Left lung (tissue), 14 donors: ENCODE data around the gene SLC38A11. TPM values are rescaled to one million over a fixed set of nuclear protein-coding genes. Genes with fewer than 3 reads are reported as not detected.
A peak's percentile ranks its signal among the peaks of the same experiment; 100 is the strongest.
"Not testable (repeated sequence)": the region's sequence is repeated elsewhere in the genome, so short reads cannot be mapped to it uniquely, and the experiment has no call there.

Experiments
- ATAC-seq: fragments of 200-7000 bp; cut with Tn5 transposase; one replicate; pipeline ENCODE4 v1.9.1; 2020; ENCODE audit warnings: moderate library complexity
- DNase-seq, 4 donors: peaks; one replicate each; pipeline ENCODE4 v3.0.0-alpha.2; 2013 to 2020
- H3K27ac ChIP-seq, 2 donors: fragments of 200-600 bp; sonication (generic) in 1 of 2; one replicate each; pipeline versions ENCODE4 v1.5.0 to v1.8.0; 2020 to 2021
- H3K27me3 ChIP-seq, 2 donors: fragments of 200-600 bp; sonication (generic) in 1 of 2; one replicate each; pipeline versions ENCODE4 v1.5.0 to v1.8.0; 2020 to 2021
- H3K36me3 ChIP-seq, 2 donors: fragments of 200-600 bp; sonication (generic) in 1 of 2; one replicate each; pipeline versions ENCODE4 v1.5.0 to v1.8.0; 2020 to 2021
- H3K4me1 ChIP-seq, 2 donors: fragments of 200-600 bp; one replicate each; pipeline ENCODE4 v1.8.0; 2021
- H3K4me3 ChIP-seq, 2 donors: fragments of 200-600 bp; sonication (generic) in 1 of 2; one replicate each; pipeline versions ENCODE4 v1.5.0 to v1.8.0; 2020 to 2021; ENCODE audit warnings: mild to moderate bottlenecking in 1 of 2
- H3K9me3 ChIP-seq, 2 donors: fragments of 200-600 bp; sonication (generic) in 1 of 2; one replicate each; pipeline versions ENCODE4 v1.5.0 to v1.8.0; 2020 to 2021
- CTCF ChIP-seq, 2 donors: fragments of 200-600 bp; sonication (generic) in 1 of 2; IDR thresholded peaks; one replicate each; pipeline versions ENCODE4 v1.5.0 to v1.8.0; 2021; ENCODE audit warnings: antibody characterized with exemption in 2 of 2
- intact Hi-C, 2 donors: fragments of 100-400 bp; cut with DNase I; formaldehyde crosslinking; loops; one replicate each; pipeline versions ENCODE4 v1.11.2 to v1.14.2; 2022
- long read RNA-seq, 12 donors: library from polyadenylated mRNA in 2 of 12; unstranded in 2 of 12; transcript quantifications; one replicate each; pipeline ENCODE4 v2.0.0 and lab custom pipeline, GENCODE V29; 2019 to 2026
- polyA plus RNA-seq, 6 donors: library from polyadenylated mRNA; unstranded; fragments of 120-200 nt; gene quantifications; one replicate each; pipeline ENCODE4 v1.2.1, GENCODE V29; 2013; ENCODE audit not compliant: insufficient read length in 6 of 6
- total RNA-seq, 2 donors: library from RNA; stranded (reverse); fragmentation: NEBNext Ultra II Directional; extraction: Animal tissue kit (Norgen Biotek cat#: 25700); gene quantifications; one replicate each; pipeline ENCODE4 v1.2.1, GENCODE V29; 2021
- donor health status: DM: no; HTN: yes; CAD: no.
- donor health status: DM: no; HTN: no; CAD: no.

The SLC38A11 gene
- total RNA-seq (under 1 TPM; 0.29 to 0.63 TPM), polyA plus RNA-seq (1 to 10 TPM in 5 of 6 donors, under 1 TPM in 1; 0.75 to 3.6 (median 1.7) TPM)
- long read RNA-seq, donor 1, result 0 reads
- long read RNA-seq, donor 2, result 0 reads
- long read RNA-seq, donor 3, result 0 reads
- long read RNA-seq, donor 4, partial matches to known transcripts, result 0 of 3 reads
- long read RNA-seq, donor 4, other reads (novel, unspliced or antisense), result 3 of 3 reads
- long read RNA-seq, donor 5, result 0 reads
- long read RNA-seq, donor 6, result 0 reads
- long read RNA-seq, donor 7, result 0 reads
- long read RNA-seq, donor 8, result 0 reads
- long read RNA-seq, donor 9, result 0 reads
- long read RNA-seq, donor 10, result 0 reads
- long read RNA-seq, donor 11, result 0 reads
- long read RNA-seq, donor 12, result 0 reads

- DNase-seq, result peak in 2 of 4 donors; percentile 6 to 80
- H3K27ac ChIP-seq, result no peak within 1 kb of the TSS
- intact Hi-C loops, result no loop called here
- H3K9me3 ChIP-seq, result no peaks in the 10 kb centered on the region
- no peak for TF ChIP-seq CTCF (IDR thresholded peaks at IDR 0.05)
- peak; percentile 84 for ATAC-seq
- H3K27me3 ChIP-seq, result peaks cover 20 to 25% of the 10 kb centered on the region in 2 donors
- peak within 1 kb of the TSS in 1 of 2 donors; percentile 5 for H3K4me3 ChIP-seq
- H3K36me3 ChIP-seq, result no peaks in the 10 kb centered on the region
- H3K4me1 ChIP-seq, result peaks cover 0 to 6% of the 10 kb centered on the region in 2 donors
Measured at GRCh38 chr2:164954954-164955701, at the start of gene SLC38A11. SLC38A11 (minus strand) TSS chr2:164955525; CDS start chr2:164955247, 278 bp downstream.

- Histone ChIP-seq H3K27ac (no peak overlapping the region), H3K4me1 (peaks cover 0 to 10% of the 10 kb centered on the region in 2 donors), H3K4me3 (no peak overlapping the region), H3K27me3 (no peaks in the 10 kb centered on the region), H3K36me3 (no peaks in the 10 kb centered on the region), H3K9me3 (no peaks in the 10 kb centered on the region)
- no peak for TF ChIP-seq CTCF (IDR thresholded peaks at IDR 0.05)
- ATAC-seq (no peak), DNase-seq (no peak)
- intact Hi-C loops, result no loop called here
Measured at GRCh38 chr2:165003443-165004130, 48.3 kb upstream of the SLC38A11 start.

GRCh38 chr2:165002638-165003037 lies 47.3 kb upstream of the SLC38A11 start:
- DNase-seq (no peak), ATAC-seq (no peak)
- no peaks in the 10 kb centered on the region for H3K36me3 ChIP-seq
- peaks cover 0 to 8% of the 10 kb centered on the region in 2 donors for H3K4me1 ChIP-seq
- intact Hi-C loops, result no loop called here
- no peaks in the 10 kb centered on the region for H3K9me3 ChIP-seq
- TF ChIP-seq CTCF (IDR thresholded peaks at IDR 0.05), result no peak
- H3K27ac ChIP-seq, result no peak overlapping the region
- H3K27me3 ChIP-seq, result no peaks in the 10 kb centered on the region
- H3K4me3 ChIP-seq, result no peak overlapping the region

GRCh38 chr2:164994664-164995299 lies 39.5 kb upstream of the SLC38A11 start:
- ATAC-seq, H3K4me1 ChIP-seq: not testable (repeated sequence)

GRCh38 chr2:164993287-164994016 lies 38.1 kb upstream of the SLC38A11 start:
- Histone ChIP-seq H3K9me3 (no peaks in the 10 kb centered on the region), H3K4me3 (no peak overlapping the region), H3K4me1 (no peaks in the 10 kb centered on the region), H3K36me3 (no peaks in the 10 kb centered on the region), H3K27me3 (no peaks in the 10 kb centered on the region), H3K27ac (no peak overlapping the region)
- no peak for TF ChIP-seq CTCF (IDR thresholded peaks at IDR 0.05)
- DNase-seq (no peak), ATAC-seq (no peak)
- intact Hi-C loops, result no loop called here

More at GRCh38 chr2:164994664-164995299, 39.5 kb upstream of the SLC38A11 start:
- H3K36me3 ChIP-seq, intact Hi-C loops, H3K4me3 ChIP-seq, H3K9me3 ChIP-seq, H3K27me3 ChIP-seq, H3K27ac ChIP-seq: not testable (repeated sequence)
- DNase-seq, result peak in 1 of 4 donors; percentile 59
